ENCODE results near the gene CCDC146. TPM values are rescaled to one million over a fixed set of nuclear protein-coding genes. Genes with fewer than 3 reads are reported as not detected.

Gene CCDC146
- total RNA-seq, 6 experiments from 2014 or later, result 2.6 to 7.2 (median 4.0) TPM

DNA sequence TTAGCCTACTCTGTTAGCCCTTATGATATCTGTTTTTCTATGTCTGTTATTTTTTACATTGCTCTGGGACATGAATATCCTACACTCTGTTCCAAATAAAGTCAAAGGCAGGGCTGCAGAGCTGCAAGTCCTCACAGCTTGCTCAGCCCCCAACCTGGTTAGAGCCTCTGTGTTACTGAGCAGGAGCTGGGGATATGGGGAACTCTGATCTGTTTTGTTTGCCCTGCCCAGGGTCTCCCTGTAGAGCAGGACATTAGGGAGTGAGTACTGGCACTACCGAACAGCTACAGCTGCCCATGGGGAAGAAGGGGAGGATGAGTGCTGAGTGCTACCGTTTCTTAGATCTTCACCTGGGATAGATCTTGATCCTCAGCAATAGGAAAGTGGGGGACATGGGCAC is 110.1 kb downstream of the CCDC146 start:
- Histone ChIP-seq H3K4me1 (no peaks in the 10 kb centered on the region), H3K27ac (no peak overlapping the region), H3K27me3 (no peaks in the 10 kb centered on the region), H3K36me3 (peaks cover 0 to 2% (median 0%) of the 10 kb centered on the region in 4 donors), H3K9me3 (no peaks in the 10 kb centered on the region), H3K4me3 (no peak overlapping the region)
- TF ChIP-seq, protein P1, sequence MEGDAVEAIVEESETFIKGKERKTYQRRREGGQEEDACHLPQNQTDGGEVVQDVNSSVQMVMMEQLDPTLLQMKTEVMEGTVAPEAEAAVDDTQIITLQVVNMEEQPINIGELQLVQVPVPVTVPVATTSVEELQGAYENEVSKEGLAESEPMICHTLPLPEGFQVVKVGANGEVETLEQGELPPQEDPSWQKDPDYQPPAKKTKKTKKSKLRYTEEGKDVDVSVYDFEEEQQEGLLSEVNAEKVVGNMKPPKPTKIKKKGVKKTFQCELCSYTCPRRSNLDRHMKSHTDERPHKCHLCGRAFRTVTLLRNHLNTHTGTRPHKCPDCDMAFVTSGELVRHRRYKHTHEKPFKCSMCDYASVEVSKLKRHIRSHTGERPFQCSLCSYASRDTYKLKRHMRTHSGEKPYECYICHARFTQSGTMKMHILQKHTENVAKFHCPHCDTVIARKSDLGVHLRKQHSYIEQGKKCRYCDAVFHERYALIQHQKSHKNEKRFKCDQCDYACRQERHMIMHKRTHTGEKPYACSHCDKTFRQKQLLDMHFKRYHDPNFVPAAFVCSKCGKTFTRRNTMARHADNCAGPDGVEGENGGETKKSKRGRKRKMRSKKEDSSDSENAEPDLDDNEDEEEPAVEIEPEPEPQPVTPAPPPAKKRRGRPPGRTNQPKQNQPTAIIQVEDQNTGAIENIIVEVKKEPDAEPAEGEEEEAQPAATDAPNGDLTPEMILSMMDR (IDR thresholded peaks at IDR 0.05), result no peak
- no peak for TF ChIP-seq POLR2A (IDR thresholded peaks at IDR 0.05)
- ATAC-seq (no peak), DNase-seq (no peak)
- intact Hi-C loops (cut with DNase I), result no loop called here
- WGBS (ENCODE audit: insufficient coverage, low coverage, low lambda C conversion rate, missing lambda C conversion rate), result 80% methylated on average over 2 of the region's 2 CpGs

DNA sequence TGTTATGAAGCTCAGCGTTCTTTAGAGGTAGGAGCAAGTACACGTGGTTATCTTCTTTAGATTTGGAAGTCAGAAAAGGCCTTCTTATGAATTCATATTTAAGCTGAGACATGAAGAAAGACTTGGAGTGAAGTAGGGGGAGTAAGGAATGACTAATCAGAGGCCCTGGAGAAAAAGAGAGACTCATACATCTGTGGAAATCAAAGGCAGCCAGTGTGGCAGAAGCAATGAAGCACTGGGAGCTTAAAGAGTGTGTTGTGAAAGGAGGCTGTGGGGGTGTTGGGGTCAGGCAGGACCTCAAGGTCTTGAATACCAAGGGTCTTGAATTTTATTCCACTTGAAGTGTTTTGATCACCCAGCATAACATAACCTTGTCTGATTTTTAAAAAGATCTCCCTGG is 112.9 kb downstream of the CCDC146 start:
- intact Hi-C loops (cut with DNase I), result no loop called here
- ATAC-seq, result no peak
- TF ChIP-seq, protein P1 (IDR thresholded peaks at IDR 0.05), result no peak
- no peak for TF ChIP-seq POLR2A (IDR thresholded peaks at IDR 0.05)

GRCh38 chr7:77238703-77239136 is 116.3 kb downstream of the CCDC146 start:
- intact Hi-C loops (cut with DNase I), result no loop called here
- peak in 1 of 3 donors; percentile 26 for DNase-seq
- H3K27ac ChIP-seq, result no peak overlapping the region

More for the DNA sequence above, 112.9 kb downstream of the CCDC146 start:
- 86% methylated on average over 2 of the region's 2 CpGs for WGBS (ENCODE audit: insufficient coverage, low coverage, low lambda C conversion rate, missing lambda C conversion rate)
- no peaks in the 10 kb centered on the region for H3K27me3 ChIP-seq
- H3K36me3 ChIP-seq, result peaks cover 0 to 2% (median 0%) of the 10 kb centered on the region in 4 donors
- no peaks in the 10 kb centered on the region for H3K9me3 ChIP-seq
- H3K27ac ChIP-seq, result no peak overlapping the region
- H3K4me1 ChIP-seq, result no peaks in the 10 kb centered on the region
- no peak overlapping the region for H3K4me3 ChIP-seq
- no peak for DNase-seq

GRCh38 chr7:77239471-77239870 is 117.1 kb downstream of the CCDC146 start:
- Histone ChIP-seq H3K27ac (no peak overlapping the region), H3K4me1 (no peaks in the 10 kb centered on the region), H3K4me3 (no peak overlapping the region), H3K27me3 (no peaks in the 10 kb centered on the region), H3K36me3 (no peaks in the 10 kb centered on the region), H3K9me3 (no peaks in the 10 kb centered on the region)
- intact Hi-C loops (cut with DNase I), result no loop called here
- DNase-seq (no peak), ATAC-seq (no peak)
- TF ChIP-seq POLR2A (IDR thresholded peaks at IDR 0.05), result no peak
- TF ChIP-seq, protein P1 (IDR thresholded peaks at IDR 0.05), result no peak
- 72% methylated on average over 3 of the region's 3 CpGs for WGBS (ENCODE audit: insufficient coverage, low coverage, low lambda C conversion rate, missing lambda C conversion rate)

More at GRCh38 chr7:77238703-77239136, 116.3 kb downstream of the CCDC146 start:
- no peak overlapping the region for H3K4me3 ChIP-seq
- H3K9me3 ChIP-seq, result no peaks in the 10 kb centered on the region
- WGBS (ENCODE audit: insufficient coverage, low coverage, low lambda C conversion rate, missing lambda C conversion rate), result 83% methylated on average over 1 of the region's 2 CpGs
- no peaks in the 10 kb centered on the region for H3K27me3 ChIP-seq
- TF ChIP-seq, protein P1 (IDR thresholded peaks at IDR 0.05), result no peak
- H3K4me1 ChIP-seq, result no peaks in the 10 kb centered on the region
- H3K36me3 ChIP-seq, result no peaks in the 10 kb centered on the region
- peak; percentile 61 to 84 (median 75) for ATAC-seq

GRCh38 chr7:77242068-77242467 is 119.7 kb downstream of the CCDC146 start:
- no peaks in the 10 kb centered on the region for H3K9me3 ChIP-seq
- H3K27me3 ChIP-seq, result no peaks in the 10 kb centered on the region
- no CpG with 5 or more reads among the region's 2 CpGs for WGBS (ENCODE audit: insufficient coverage, low coverage, low lambda C conversion rate, missing lambda C conversion rate)
- H3K36me3 ChIP-seq, result no peaks in the 10 kb centered on the region
- ATAC-seq, result no peak
- H3K27ac ChIP-seq, result no peak overlapping the region
- intact Hi-C loops (cut with DNase I), result no loop called here
- H3K4me3 ChIP-seq, result no peak overlapping the region
- no peak for DNase-seq
- no peak for TF ChIP-seq POLR2A (IDR thresholded peaks at IDR 0.05)
- TF ChIP-seq, protein P1 (IDR thresholded peaks at IDR 0.05), result no peak
- peaks cover 0 to 11% (median 0%) of the 10 kb centered on the region in 4 donors for H3K4me1 ChIP-seq

Measured in right lobe of liver (tissue), 6 donors.